Endothelial cell of umbilical vein (primary cell): Measurements from ENCODE around the gene SQOR. TPM values are rescaled to one million over a fixed set of nuclear protein-coding genes. Genes with fewer than 3 reads are reported as not detected.
A peak's percentile ranks its signal among the peaks of the same experiment; 100 is the strongest.

Experiments used
- BruUV-seq: library from RNA; stranded (reverse); fragments of 400-500 nt; replicated peaks from 2 replicates; lab custom pipeline; 2021; lab: Mats Ljungman, UMichigan
- CTCF ChIA-PET: fragments of 300-600, 350-600 bp; sonication (Branson Sonifier 250); formaldehyde crosslinking; loops from one replicate; lab custom pipeline; 2021; ENCODE audit warnings: antibody characterized with exemption, inconsistent platforms; lab: Charles Lee
- POLR2A ChIA-PET: fragments of 300-600, 350-600 bp; sonication (Branson Sonifier 250); formaldehyde crosslinking; loops from one replicate; lab custom pipeline; 2021; ENCODE audit warnings: antibody characterized with exemption, inconsistent platforms; lab: Charles Lee
- DNase-seq: peaks from one replicate; pipeline ENCODE4 v3.0.0-alpha.2; 2011; ENCODE audit warnings: low read depth, low spot score
- FAIRE-seq: peaks from 2 replicates; lab custom pipeline; 2011; peaks lifted over from hg19 to GRCh38; lab: Jason Lieb, UNC
- H2AFZ ChIP-seq: 2 replicates; pipeline ENCODE4 v1.6.0; 2012; ENCODE audit warnings: low read depth, low read length, control low read depth, inconsistent platforms
- H3K27ac ChIP-seq: 2 replicates; pipeline ENCODE4 v1.5.1; 2011; ENCODE audit warnings: low read depth, mild to moderate bottlenecking, control low read depth, low read length, moderate library complexity; ENCODE audit not compliant: insufficient read depth
- H3K27me3 ChIP-seq, 2 experiments: 2 replicates each; pipeline versions ENCODE4 v1.6.0 to v1.6.1; 2011; ENCODE audit warnings: low read length in 2 of 2, mixed read lengths in 1 of 2; ENCODE audit not compliant: control insufficient read depth in 2 of 2, insufficient read depth in 2 of 2
- H3K36me3 ChIP-seq, 2 experiments: 2 replicates in 1 of 2; 3 replicates in 1 of 2; pipeline ENCODE4 v1.5.1; 2011; ENCODE audit warnings: low read length in 2 of 2, mild to moderate bottlenecking in 1 of 2, moderate library complexity in 1 of 2; ENCODE audit not compliant: control insufficient read depth in 2 of 2, insufficient read depth in 2 of 2; ENCODE audit errors: extremely low read depth in 1 of 2
- H3K4me1 ChIP-seq: 3 replicates; pipeline ENCODE4 v1.5.1; 2011; ENCODE audit warnings: mild to moderate bottlenecking, low read length; ENCODE audit not compliant: control insufficient read depth, insufficient read depth; ENCODE audit errors: extremely low read depth
- H3K4me2 ChIP-seq: 2 replicates; pipeline ENCODE4 v1.6.1; 2011; ENCODE audit warnings: low read length, control low read depth, mixed read lengths; ENCODE audit not compliant: insufficient read depth
- H3K4me3 ChIP-seq, 3 experiments: fragments of 200-600 bp in 1 of 3; sonication (generic), shearing (Covaris generic) in 1 of 3; replicated peaks in 1 of 3; 2 replicates each; pipeline ENCODE4 v1.5.1; 2011 to 2016; ENCODE audit warnings: control low read depth in 3 of 3, low read length in 3 of 3, mild to moderate bottlenecking in 2 of 3, inconsistent platforms in 1 of 3, low read depth in 1 of 3, moderate library complexity in 1 of 3; ENCODE audit not compliant: insufficient read depth in 1 of 3
- H3K79me2 ChIP-seq: 2 replicates; pipeline ENCODE4 v1.6.0; 2012; ENCODE audit warnings: low read length, inconsistent platforms; ENCODE audit not compliant: control insufficient read depth, insufficient read depth
- H3K9ac ChIP-seq: replicated peaks from 2 replicates; pipeline ENCODE3; 2011; ENCODE audit warnings: low read length, control low read depth; ENCODE audit not compliant: insufficient read depth; ENCODE audit errors: extremely low read depth
- H3K9me1 ChIP-seq: replicated peaks from 3 replicates; pipeline ENCODE4 v1.6.0; 2011; ENCODE audit warnings: mild to moderate bottlenecking, low read length; ENCODE audit not compliant: control insufficient read depth, insufficient read depth; ENCODE audit errors: extremely low read depth
- H3K9me3 ChIP-seq: replicated peaks from 2 replicates; pipeline ENCODE4 v1.5.1; 2012; ENCODE audit warnings: low read length, inconsistent platforms; ENCODE audit not compliant: control insufficient read depth, insufficient read depth
- H4K20me1 ChIP-seq: replicated peaks from 2 replicates; pipeline ENCODE3; 2011; ENCODE audit warnings: mild to moderate bottlenecking, low read length; ENCODE audit not compliant: control insufficient read depth, insufficient read depth; ENCODE audit errors: extremely low read depth
- CTCF ChIP-seq, 2 donors: IDR thresholded peaks; 1 replicate in 1 of 2; 2 replicates in 1 of 2; pipeline ENCODE4 v1.5.1; 2011; ENCODE audit warnings: low read length in 2 of 2, mild to moderate bottlenecking in 2 of 2, moderate library complexity in 2 of 2, control low read depth in 1 of 2, inconsistent platforms in 1 of 2, low read depth in 1 of 2; ENCODE audit not compliant: insufficient read depth in 1 of 2; ENCODE audit errors: extremely low read depth in 1 of 2
- GATA2 ChIP-seq: IDR thresholded peaks from 2 replicates; pipeline ENCODE4 v1.7.0; 2011; ENCODE audit warnings: low read depth, mild to moderate bottlenecking, moderate library complexity, mixed read lengths, low read length; ENCODE audit not compliant: insufficient read length, insufficient read depth
- JUN ChIP-seq: IDR thresholded peaks from 2 replicates; pipeline ENCODE4 v1.6.1; 2011; ENCODE audit warnings: borderline replicate concordance, low read depth; ENCODE audit not compliant: insufficient read length, insufficient read depth
- dilution Hi-C: fragments of 300-500 bp; cut with MboI; formaldehyde crosslinking; loops from one replicate; pipeline ENCODE4 v1.15.0; 2019; ENCODE audit warnings: low sequenced_read_pairs; ENCODE audit not compliant: extremely low pct_ligation_motif_present
- intact Hi-C: fragments of 100-400 bp; cut with micrococcal nuclease; formaldehyde crosslinking; loops from one replicate; pipeline ENCODE4 v1.10.0; 2022
- polyA plus RNA-seq, 4 experiments: library from polyadenylated mRNA; depleted of rRNA in 3 of 4; stranded (reverse) in 3 of 4; unstranded in 1 of 4; fragments of >200 nt; gene quantifications; 2 replicates each; pipeline versions ENCODE4 v1.2.1 to v1.2.3, GENCODE V29; 2011 to 2012; ENCODE audit warnings: missing spikeins in 1 of 4
- total RNA-seq: library from RNA; stranded (reverse); gene quantifications from 2 replicates; pipeline ENCODE4 v1.2.3, GENCODE V29; 2021

SQOR gene
- total and polyA plus RNA-seq, 2 donors (not counting 3 experiments of a cell fraction or from before 2014, with no cell fraction given): 12.9 to 17.9 TPM

GRCh38 chr15:45670091-45670490, 35.3 kb downstream of the SQOR start:
- Histone ChIP-seq H3K36me3 (no peaks in the 10 kb centered on the region), H4K20me1 (no peaks in the 10 kb centered on the region), H3K27ac (peak overlapping the region; percentile 44), H2AFZ (peak overlapping the region; percentile 14), H3K9me1 (no peaks in the 10 kb centered on the region), H3K79me2 (no peaks in the 10 kb centered on the region), H3K4me2 (no peak overlapping the region), H3K4me3 (no peak overlapping the region), H3K4me1 (peaks cover 9% of the 10 kb centered on the region), H3K9ac (peak overlapping the region; percentile 17), H3K27me3 (no peaks in the 10 kb centered on the region), H3K9me3 (no peaks in the 10 kb centered on the region)
- no TSS peak for BruUV-seq
- TF ChIP-seq CTCF (IDR thresholded peaks at IDR 0.05; ENCODE audit: extremely low read depth in 1 of 2, insufficient read depth in 1 of 2, low read depth in 1 of 2, low read length in 2 of 2): no peak
- intact Hi-C loops (loop anchor here (2.0 kb wide), 1 partner anchor 35 kb away; the partner anchor contains the start of gene SQOR), dilution Hi-C loops (no loop called here)
- POLR2A ChIA-PET: no interaction called here
- no peak for FAIRE-seq
- DNase-seq: no peak
- CTCF ChIA-PET: interaction anchor here (1.0 to 2.0 kb wide), 5 partner anchors 10 to 56 kb away, joined by 3 to 8 read pairs (median 3); no protein-coding TSS in a partner anchor

DNA sequence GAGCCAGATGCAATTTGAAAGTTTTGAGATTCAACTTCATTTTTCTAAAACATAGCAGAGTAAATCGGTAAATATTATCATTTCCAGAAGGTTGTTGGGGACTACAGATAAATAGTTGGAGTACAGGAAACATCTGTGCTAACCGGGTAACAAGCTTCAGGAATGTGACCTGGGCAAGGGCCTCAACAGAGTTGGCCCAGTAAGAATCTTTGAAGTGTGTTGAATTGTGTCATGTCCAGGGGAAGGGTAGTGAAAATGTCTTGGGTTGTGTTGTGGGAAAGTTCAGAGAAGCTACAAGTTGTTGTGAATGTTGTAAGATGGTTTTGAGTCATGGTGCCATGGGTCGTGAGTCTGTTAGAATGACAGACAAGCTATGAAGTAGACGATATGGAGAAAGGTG, 35.7 kb downstream of the SQOR start:
- Histone ChIP-seq H3K4me2 (no peak overlapping the region), H3K4me1 (peaks cover 9% of the 10 kb centered on the region), H3K36me3 (no peaks in the 10 kb centered on the region), H2AFZ (peak overlapping the region; percentile 14), H3K79me2 (no peaks in the 10 kb centered on the region), H3K9ac (peak overlapping the region; percentile 17), H3K9me3 (no peaks in the 10 kb centered on the region), H4K20me1 (no peaks in the 10 kb centered on the region), H3K27me3 (no peaks in the 10 kb centered on the region), H3K27ac (peak overlapping the region; percentile 77), H3K4me3 (no peak overlapping the region), H3K9me1 (no peaks in the 10 kb centered on the region)
- TF ChIP-seq JUN (peak; percentile 15), GATA2 (no peak)
- peak; percentile 18 for FAIRE-seq
- ChIA-PET CTCF (interaction anchor here (1.0 to 2.0 kb wide), 5 partner anchors 10 to 56 kb away, joined by 3 to 8 read pairs (median 3); no protein-coding TSS in a partner anchor), POLR2A (no interaction called here)
- intact Hi-C loops (loop anchor here (2.0 kb wide), 1 partner anchor 36 kb away; the partner anchor contains the start of gene SQOR), dilution Hi-C loops (no loop called here)
- no TSS peak for BruUV-seq
- DNase-seq: peak; percentile 97
